ENCODE results near the gene PPM1H. TPM values are rescaled to one million over a fixed set of nuclear protein-coding genes. Genes with fewer than 3 reads are reported as not detected.

PPM1H gene
- total RNA-seq, 2 experiments from 2014 or later: 0.07 TPM; not detected in 1

DNA sequence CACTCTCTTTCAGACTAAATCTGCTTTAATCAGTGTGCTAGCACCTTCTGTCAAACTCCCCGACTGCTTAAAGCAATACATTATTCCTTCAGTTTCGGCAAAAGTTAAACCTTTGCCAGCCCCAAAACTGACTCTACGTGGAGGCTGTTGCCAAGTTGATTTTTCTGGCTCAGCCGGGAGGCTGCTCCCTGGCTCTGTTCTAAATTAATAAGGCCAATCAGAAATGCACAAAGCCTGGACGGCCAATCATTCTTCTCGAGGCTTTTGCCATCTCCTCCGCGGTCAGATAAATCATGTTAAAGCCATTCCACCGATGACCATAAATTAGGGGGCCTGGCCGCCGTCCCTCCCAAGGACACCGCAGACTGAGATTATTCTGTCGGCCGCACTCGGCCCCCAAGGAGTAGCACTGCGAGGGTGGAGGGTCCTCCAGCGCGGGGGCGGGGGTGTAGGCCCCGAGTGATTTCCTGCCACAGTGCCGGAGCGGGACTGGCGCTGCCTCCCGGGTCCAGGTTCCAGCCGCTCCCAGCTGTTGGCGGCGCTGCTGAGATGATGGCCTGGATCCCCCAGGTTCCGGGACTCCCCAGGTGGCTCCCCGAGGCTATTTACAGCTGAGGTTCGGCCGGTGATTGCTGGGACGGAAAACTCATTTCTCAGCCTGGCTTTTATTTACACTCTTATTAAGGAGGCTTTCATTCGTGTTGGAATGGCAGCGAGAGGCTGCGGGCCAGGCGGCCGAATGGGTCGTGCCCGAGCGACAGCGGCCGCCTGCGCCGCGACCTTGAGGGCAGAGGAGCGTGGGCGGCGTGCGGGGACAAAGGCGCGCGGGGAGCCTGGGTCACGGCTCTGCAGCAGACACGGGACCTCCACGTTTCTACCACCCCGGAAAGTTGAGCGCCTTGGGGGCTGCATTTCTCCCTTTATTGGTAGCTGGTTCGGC, 303.2 kb downstream of the PPM1H start:
- H3K4me1 Mint-ChIP-seq (ENCODE audit: low read depth): peaks cover 14% of the 10 kb centered on the region
- ATAC-seq: peak; percentile 64
- ChIA-PET CTCF (interaction anchor here (0.9 to 1.4 kb wide), 3 partner anchors 12 to 160 kb away, joined by 3 read pairs; no protein-coding TSS in a partner anchor), POLR2A (no interaction called here)
- H3K4me3 Mint-ChIP-seq: peak overlapping the region; percentile 67
- TF ChIP-seq, protein P1, sequence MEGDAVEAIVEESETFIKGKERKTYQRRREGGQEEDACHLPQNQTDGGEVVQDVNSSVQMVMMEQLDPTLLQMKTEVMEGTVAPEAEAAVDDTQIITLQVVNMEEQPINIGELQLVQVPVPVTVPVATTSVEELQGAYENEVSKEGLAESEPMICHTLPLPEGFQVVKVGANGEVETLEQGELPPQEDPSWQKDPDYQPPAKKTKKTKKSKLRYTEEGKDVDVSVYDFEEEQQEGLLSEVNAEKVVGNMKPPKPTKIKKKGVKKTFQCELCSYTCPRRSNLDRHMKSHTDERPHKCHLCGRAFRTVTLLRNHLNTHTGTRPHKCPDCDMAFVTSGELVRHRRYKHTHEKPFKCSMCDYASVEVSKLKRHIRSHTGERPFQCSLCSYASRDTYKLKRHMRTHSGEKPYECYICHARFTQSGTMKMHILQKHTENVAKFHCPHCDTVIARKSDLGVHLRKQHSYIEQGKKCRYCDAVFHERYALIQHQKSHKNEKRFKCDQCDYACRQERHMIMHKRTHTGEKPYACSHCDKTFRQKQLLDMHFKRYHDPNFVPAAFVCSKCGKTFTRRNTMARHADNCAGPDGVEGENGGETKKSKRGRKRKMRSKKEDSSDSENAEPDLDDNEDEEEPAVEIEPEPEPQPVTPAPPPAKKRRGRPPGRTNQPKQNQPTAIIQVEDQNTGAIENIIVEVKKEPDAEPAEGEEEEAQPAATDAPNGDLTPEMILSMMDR (IDR thresholded peaks at IDR 0.05): no peak
- DNase-seq: peak; percentile 40
- H3K9me3 Mint-ChIP-seq: no peaks in the 10 kb centered on the region
- peaks cover 58% of the 10 kb centered on the region for H3K27me3 Mint-ChIP-seq
- H3K36me3 Mint-ChIP-seq (ENCODE audit: low read depth): no peaks in the 10 kb centered on the region
- no peak overlapping the region for H3K27ac Mint-ChIP-seq
- intact Hi-C loops (cut with micrococcal nuclease): no loop called here

DNA sequence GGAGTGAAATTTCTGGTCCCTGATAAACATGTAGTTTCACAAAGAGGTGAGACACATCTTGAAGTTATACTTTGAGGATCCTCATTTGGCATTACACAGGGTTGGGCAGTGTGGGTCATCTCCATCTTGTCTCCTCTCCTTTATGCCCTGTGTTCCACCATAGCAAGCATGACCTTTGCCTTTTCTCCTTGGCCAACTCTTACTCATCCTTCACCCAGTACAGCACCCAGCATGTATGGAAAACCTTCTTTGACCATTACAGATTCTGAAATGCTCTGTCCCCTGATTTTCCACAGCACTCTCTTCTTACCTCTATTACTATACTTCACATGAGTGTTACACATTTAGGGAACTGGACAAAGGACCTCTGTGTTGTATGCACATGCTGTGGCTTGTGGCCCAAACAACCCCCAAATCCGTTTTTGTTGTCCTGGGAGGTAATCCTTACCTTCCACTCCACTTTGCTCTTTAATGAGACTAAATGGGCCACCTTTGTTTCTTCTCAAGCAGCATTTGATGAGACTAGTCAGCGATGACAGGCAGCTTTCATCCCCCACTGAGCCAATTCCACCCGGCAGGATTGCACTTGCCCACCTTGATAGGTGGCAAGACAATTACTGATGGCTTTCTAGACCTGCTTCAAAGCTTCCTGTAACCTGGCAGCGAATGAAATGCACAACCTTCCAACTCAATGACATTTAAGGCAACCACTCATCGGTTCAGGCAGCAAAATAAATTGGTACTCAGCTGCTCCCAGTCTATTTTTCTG, 304.8 kb downstream of the PPM1H start:
- Mint-ChIP-seq H3K4me3 (no peak overlapping the region), H3K4me1 (ENCODE audit: low read depth) (peaks cover 14% of the 10 kb centered on the region), H3K27me3 (peaks cover 62% of the 10 kb centered on the region), H3K36me3 (ENCODE audit: low read depth) (no peaks in the 10 kb centered on the region), H3K27ac (no peak overlapping the region), H3K9me3 (no peaks in the 10 kb centered on the region)
- ATAC-seq: no peak
- no peak for DNase-seq
- ChIA-PET POLR2A (interaction anchor here (2.0 kb wide), 1 partner anchor 27 kb away, joined by 7 read pairs; no protein-coding TSS in a partner anchor), CTCF (interaction anchor here (1.0 kb wide), 2 partner anchors 9 to 164 kb away, joined by 3 to 4 read pairs; no protein-coding TSS in a partner anchor)
- TF ChIP-seq, protein P1 (IDR thresholded peaks at IDR 0.05): no peak
- intact Hi-C loops (cut with micrococcal nuclease): no loop called here

DNA sequence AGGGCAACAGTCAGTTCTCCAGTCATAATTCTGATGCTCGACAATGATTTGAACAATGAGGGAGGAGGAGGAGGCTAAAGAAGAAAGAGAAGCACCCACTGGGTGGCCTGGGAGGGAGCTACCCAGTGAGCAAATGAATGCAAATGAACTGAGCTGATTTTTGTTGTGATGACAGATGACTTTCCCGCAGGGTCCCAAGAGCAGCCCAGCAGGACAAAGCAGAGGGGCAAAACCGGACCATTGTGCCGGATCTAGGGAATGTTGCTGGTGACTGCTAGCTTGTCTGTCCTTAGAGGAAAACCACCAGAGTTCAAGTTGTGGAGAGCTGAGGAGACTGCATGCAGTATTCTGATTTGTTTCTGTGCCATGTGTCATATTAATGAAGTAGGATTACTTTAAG, 305.5 kb downstream of the PPM1H start:
- Mint-ChIP-seq H3K4me3 (no peak overlapping the region), H3K27ac (no peak overlapping the region)
- TF ChIP-seq, protein P1 (IDR thresholded peaks at IDR 0.05): no peak

DNA sequence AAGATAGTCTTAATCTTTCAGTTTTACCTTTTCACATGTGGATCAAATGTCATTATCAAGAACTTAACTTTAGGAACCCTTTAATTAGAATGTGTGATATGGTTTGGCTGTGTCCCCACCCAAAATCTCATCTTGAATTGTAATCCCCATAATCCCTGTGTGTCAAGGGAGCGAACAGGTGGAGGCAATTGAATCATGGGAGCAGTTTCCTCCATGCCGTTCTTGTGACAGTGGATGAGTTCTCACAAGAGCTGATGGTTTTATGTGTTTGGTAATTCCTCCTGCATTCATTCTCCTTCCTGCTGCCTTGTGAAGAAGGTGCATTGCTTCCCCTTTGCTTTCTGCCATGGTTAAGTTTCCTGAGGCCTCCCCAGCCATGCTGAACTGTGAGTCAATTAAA, 307.8 kb downstream of the PPM1H start:
- H3K27ac Mint-ChIP-seq: no peak overlapping the region
- ChIA-PET POLR2A (interaction anchor here (0.7 kb wide), 1 partner anchor 9 kb away, joined by 3 read pairs; no protein-coding TSS in a partner anchor), CTCF (interaction anchor here (1.0 kb wide), 1 partner anchor 10 kb away, joined by 3 read pairs; no protein-coding TSS in a partner anchor)
- H3K4me1 Mint-ChIP-seq (ENCODE audit: low read depth): peaks cover 6% of the 10 kb centered on the region
- no peaks in the 10 kb centered on the region for H3K9me3 Mint-ChIP-seq
- intact Hi-C loops (cut with micrococcal nuclease): no loop called here
- peaks cover 44% of the 10 kb centered on the region for H3K27me3 Mint-ChIP-seq
- H3K4me3 Mint-ChIP-seq: no peak overlapping the region
- no peaks in the 10 kb centered on the region for H3K36me3 Mint-ChIP-seq (ENCODE audit: low read depth)
- TF ChIP-seq, protein P1 (IDR thresholded peaks at IDR 0.05): no peak
- ATAC-seq: no peak
- no peak for DNase-seq

More for the DNA sequence above, 305.5 kb downstream of the PPM1H start:
- intact Hi-C loops (cut with micrococcal nuclease): no loop called here
- peaks cover 61% of the 10 kb centered on the region for H3K27me3 Mint-ChIP-seq
- ATAC-seq (no peak), DNase-seq (no peak)
- H3K9me3 Mint-ChIP-seq: no peaks in the 10 kb centered on the region
- ChIA-PET CTCF (interaction anchor here (1.0 kb wide), 2 partner anchors 8 to 165 kb away, joined by 3 to 4 read pairs; no protein-coding TSS in a partner anchor), POLR2A (interaction anchor here (2.0 kb wide), 1 partner anchor 27 kb away, joined by 7 read pairs; no protein-coding TSS in a partner anchor)
- no peaks in the 10 kb centered on the region for H3K36me3 Mint-ChIP-seq (ENCODE audit: low read depth)
- H3K4me1 Mint-ChIP-seq (ENCODE audit: low read depth): peaks cover 14% of the 10 kb centered on the region

Measured in activated CD8-positive, alpha-beta T cell treated with anti-CD3 and anti-CD28 coated beads for 36 hours (primary cell).